Muscle of leg (tissue), 11 donors: ENCODE results near the gene MAML3. TPM values are rescaled to one million over a fixed set of nuclear protein-coding genes. Genes with fewer than 3 reads are reported as not detected.

Source experiments
- DNase-seq: peaks from one replicate; pipeline ENCODE4 v3.0.0; 2013
- H3K27ac ChIP-seq: one replicate; pipeline ENCODE4 v1.5.1; 2013; ENCODE audit warnings: mild to moderate bottlenecking, low read length, control low read depth
- H3K27me3 ChIP-seq: one replicate; pipeline ENCODE4 v1.6.1; 2013; ENCODE audit warnings: low read length; ENCODE audit not compliant: control insufficient read depth, insufficient read depth
- H3K36me3 ChIP-seq: one replicate; pipeline ENCODE4 v1.6.1; 2013; ENCODE audit warnings: low read length; ENCODE audit not compliant: control insufficient read depth, insufficient read depth
- H3K4me1 ChIP-seq: one replicate; pipeline ENCODE4 v1.6.1; 2013; ENCODE audit warnings: low read length; ENCODE audit not compliant: control insufficient read depth, insufficient read depth
- H3K4me3 ChIP-seq: one replicate; pipeline ENCODE4 v1.5.1; 2013; ENCODE audit warnings: low read length, control low read depth
- H3K9me3 ChIP-seq: replicated peaks from 2 replicates; pipeline ENCODE4 v1.6.1; 2013; ENCODE audit warnings: low read depth, low read length; ENCODE audit not compliant: control insufficient read depth
- WGBS: methylation state at CpG from one replicate; pipeline ENCODE4 v1.1.5; 2013; ENCODE audit warnings: missing lambda C conversion rate; ENCODE audit not compliant: insufficient coverage; 5-methylcytosine and 5-hydroxymethylcytosine counted together
- polyA plus RNA-seq, 8 donors: library from polyadenylated mRNA; unstranded; fragments of 120-200 nt; gene quantifications; one replicate each; pipeline versions ENCODE4 v1.2.1 to v1.2.3, GENCODE V29; 2013; ENCODE audit warnings: inconsistent platforms in 1 of 8, low replicate concordance in 1 of 8; ENCODE audit not compliant: insufficient read length in 8 of 8, insufficient read depth in 1 of 8
- total RNA-seq: library from RNA; stranded (reverse); fragments of 120-200 nt; gene quantifications from one replicate; pipeline ENCODE4 v1.2.4, GENCODE V29; 2013

MAML3 gene
- total and polyA plus RNA-seq, 9 donors = 3.0 to 5.5 (median 5.0) TPM

GRCh38 chr4:140149846-140150635 lies 3.9 kb downstream of the MAML3 start:
- no peaks in the 10 kb centered on the region for H3K27me3 ChIP-seq
- no peaks in the 10 kb centered on the region for H3K36me3 ChIP-seq
- DNase-seq = peak; percentile 77
- peaks cover 11% of the 10 kb centered on the region for H3K4me1 ChIP-seq
- H3K27ac ChIP-seq = peak overlapping the region; percentile 98
- H3K9me3 ChIP-seq = no peaks in the 10 kb centered on the region
- 0% methylated on average over 14 of the region's 20 CpGs for WGBS
- peak overlapping the region; percentile 85 for H3K4me3 ChIP-seq

GRCh38 chr4:140144050-140144449 lies 9.9 kb downstream of the MAML3 start:
- WGBS = 100% methylated on average over 1 of the region's 5 CpGs
- Histone ChIP-seq H3K4me1 (no peaks in the 10 kb centered on the region), H3K36me3 (no peaks in the 10 kb centered on the region), H3K27me3 (no peaks in the 10 kb centered on the region), H3K4me3 (no peak overlapping the region), H3K9me3 (no peaks in the 10 kb centered on the region), H3K27ac (no peak overlapping the region)
- DNase-seq = no peak

GRCh38 chr4:140141210-140141835 lies 12.7 kb downstream of the MAML3 start:
- Histone ChIP-seq H3K9me3 (no peaks in the 10 kb centered on the region), H3K27ac (no peak overlapping the region), H3K27me3 (no peaks in the 10 kb centered on the region), H3K4me3 (no peak overlapping the region), H3K36me3 (no peaks in the 10 kb centered on the region), H3K4me1 (no peaks in the 10 kb centered on the region)
- 57% methylated on average over 1 of the region's 4 CpGs for WGBS
- no peak for DNase-seq

DNA sequence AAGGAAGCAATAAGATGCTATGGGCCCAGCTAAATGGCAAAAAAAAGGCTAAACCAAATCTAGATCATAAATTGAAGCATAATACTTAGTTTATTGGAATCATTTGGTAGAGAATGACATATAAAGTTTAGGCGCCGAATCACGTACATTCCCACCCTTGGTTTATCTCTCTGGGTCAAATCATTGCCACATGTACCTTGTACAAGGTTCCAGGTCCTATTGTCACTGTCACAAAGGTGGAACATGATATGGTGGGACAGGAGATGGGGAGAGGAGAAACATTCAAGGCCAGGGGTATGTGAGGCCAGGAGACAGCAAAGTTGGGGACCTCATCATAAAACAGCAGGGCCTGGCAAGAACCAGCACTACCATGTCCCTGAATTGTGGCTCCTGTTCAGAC lies 13.4 kb downstream of the MAML3 start:
- no peak overlapping the region for H3K27ac ChIP-seq
- no peak for DNase-seq
- peaks cover 6% of the 10 kb centered on the region for H3K4me1 ChIP-seq
- H3K4me3 ChIP-seq = no peak overlapping the region
- H3K36me3 ChIP-seq = no peaks in the 10 kb centered on the region
- WGBS = no CpG with 5 or more reads among the region's 3 CpGs
- no peaks in the 10 kb centered on the region for H3K9me3 ChIP-seq
- no peaks in the 10 kb centered on the region for H3K27me3 ChIP-seq

DNA sequence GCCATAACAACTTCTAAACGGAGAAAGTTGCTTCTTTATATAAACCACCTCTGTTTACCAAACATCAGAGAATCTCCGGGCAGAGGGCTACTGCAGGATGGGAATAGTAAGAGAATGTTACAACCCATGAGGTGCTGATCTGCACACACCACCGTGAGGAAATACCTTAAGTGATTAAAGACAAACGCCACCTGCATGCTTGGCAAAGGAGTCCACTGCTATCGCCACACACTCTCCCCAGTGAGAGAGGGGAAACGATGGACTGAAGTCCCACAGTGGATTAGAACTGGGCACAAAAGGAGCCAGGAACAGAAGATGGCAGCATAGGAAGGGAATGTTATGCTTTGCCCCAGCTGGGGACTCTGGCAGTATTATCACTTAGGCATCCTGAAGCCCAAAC lies 15.6 kb downstream of the MAML3 start:
- WGBS = no CpG with 5 or more reads among the region's 6 CpGs
- Histone ChIP-seq H3K9me3 (no peaks in the 10 kb centered on the region), H3K27me3 (no peaks in the 10 kb centered on the region), H3K27ac (no peak overlapping the region), H3K36me3 (no peaks in the 10 kb centered on the region), H3K4me1 (peaks cover 6% of the 10 kb centered on the region), H3K4me3 (no peak overlapping the region)
- DNase-seq = no peak

GRCh38 chr4:140137671-140138070 lies 16.3 kb downstream of the MAML3 start:
- WGBS = 51% methylated on average over 3 of the region's 3 CpGs
- no peak for DNase-seq
- H3K4me1 ChIP-seq = peaks cover 6% of the 10 kb centered on the region
- no peak overlapping the region for H3K27ac ChIP-seq
- no peaks in the 10 kb centered on the region for H3K27me3 ChIP-seq
- H3K9me3 ChIP-seq = no peaks in the 10 kb centered on the region
- no peak overlapping the region for H3K4me3 ChIP-seq
- no peaks in the 10 kb centered on the region for H3K36me3 ChIP-seq

- Histone ChIP-seq H3K4me3 (no peak overlapping the region), H3K27ac (no peak overlapping the region), H3K36me3 (no peaks in the 10 kb centered on the region), H3K27me3 (no peaks in the 10 kb centered on the region), H3K4me1 (peaks cover 6% of the 10 kb centered on the region), H3K9me3 (no peaks in the 10 kb centered on the region)
- WGBS = no CpG with 5 or more reads among the region's 4 CpGs
- no peak for DNase-seq
Observed at GRCh38 chr4:140136509-140136908, 17.5 kb downstream of the MAML3 start.

- no peaks in the 10 kb centered on the region for H3K9me3 ChIP-seq
- H3K36me3 ChIP-seq = no peaks in the 10 kb centered on the region
- no peak overlapping the region for H3K27ac ChIP-seq
- no peak overlapping the region for H3K4me3 ChIP-seq
- H3K27me3 ChIP-seq = no peaks in the 10 kb centered on the region
- WGBS = 15% methylated on average over 4 of the region's 8 CpGs
- DNase-seq = peak; percentile 42
- H3K4me1 ChIP-seq = peaks cover 6% of the 10 kb centered on the region
Observed at GRCh38 chr4:140135529-140136088, 18.4 kb downstream of the MAML3 start.

DNA sequence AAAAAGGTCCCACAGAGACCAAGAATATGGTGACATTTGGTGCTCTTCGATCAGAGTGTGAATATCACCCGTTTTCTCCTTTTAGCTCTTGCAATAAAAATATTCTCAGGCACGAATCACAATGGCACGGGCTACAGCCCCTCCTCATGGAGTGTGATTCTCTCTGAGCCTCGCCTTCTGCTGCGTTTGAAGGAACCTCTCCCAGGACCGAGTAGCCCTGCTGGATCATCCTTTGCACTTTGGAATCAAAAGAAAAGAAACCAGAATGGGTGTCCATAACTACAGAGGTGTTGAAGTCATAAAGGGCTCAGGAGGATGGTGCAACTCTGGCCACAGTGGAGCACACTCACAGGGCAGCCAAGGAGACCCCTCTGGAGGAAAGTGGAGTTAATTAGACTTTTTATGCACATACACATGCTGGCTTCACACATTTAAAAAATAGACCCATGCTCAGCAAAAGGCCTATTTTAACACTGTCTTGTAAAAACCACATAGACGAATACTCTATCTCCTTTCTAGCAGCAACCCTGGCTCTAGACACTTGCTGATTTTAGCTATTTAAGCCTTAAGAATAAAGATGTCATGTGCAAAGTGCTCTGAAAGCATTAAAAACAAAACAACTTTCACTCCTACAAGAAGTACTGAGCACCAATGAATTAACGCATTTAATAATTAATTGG lies 19.1 kb downstream of the MAML3 start:
- Histone ChIP-seq H3K4me3 (no peak overlapping the region), H3K36me3 (no peaks in the 10 kb centered on the region), H3K27ac (no peak overlapping the region), H3K9me3 (no peaks in the 10 kb centered on the region), H3K4me1 (peaks cover 6% of the 10 kb centered on the region), H3K27me3 (no peaks in the 10 kb centered on the region)
- DNase-seq = no peak
- 85% methylated on average over 7 of the region's 9 CpGs for WGBS

GRCh38 chr4:140133576-140133975 lies 20.4 kb downstream of the MAML3 start:
- WGBS = no CpG with 5 or more reads among the region's 3 CpGs
- Histone ChIP-seq H3K27ac (no peak overlapping the region), H3K4me3 (no peak overlapping the region), H3K36me3 (no peaks in the 10 kb centered on the region), H3K9me3 (no peaks in the 10 kb centered on the region), H3K27me3 (no peaks in the 10 kb centered on the region), H3K4me1 (peaks cover 6% of the 10 kb centered on the region)
- DNase-seq = no peak
